Measurements from ENCODE around the gene TBL1X. TPM values are rescaled to one million over a fixed set of nuclear protein-coding genes. Genes with fewer than 3 reads are reported as not detected.

Gene TBL1X
- total and polyA plus RNA-seq, 4 donors: 2.3 to 21.7 (median 13.3) TPM

DNA sequence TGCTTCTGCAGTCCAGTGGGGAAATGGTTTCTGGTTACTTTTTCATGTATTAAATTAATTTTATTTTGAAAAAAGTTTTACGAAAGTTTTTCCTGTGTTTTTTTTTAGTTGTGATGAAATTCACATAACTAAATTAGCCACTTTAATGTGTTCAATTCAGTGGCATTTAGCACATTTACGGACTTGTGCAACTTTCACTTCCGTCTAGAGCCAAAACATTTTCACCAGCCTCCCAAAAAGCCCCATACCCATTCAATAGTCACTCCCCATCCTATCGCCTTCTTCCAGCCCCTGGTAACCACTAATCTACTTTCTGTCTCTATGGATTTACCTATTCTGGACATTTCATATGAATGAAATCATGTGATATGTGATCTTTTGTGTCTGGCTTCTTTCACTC is 22.8 kb upstream of the TBL1X start:
- DNase-seq: no peak
- no peak overlapping the region for H3K4me3 ChIP-seq
- no peaks in the 10 kb centered on the region for H3K36me3 ChIP-seq (ENCODE audit: control insufficient read depth in 4 of 4, insufficient read depth in 4 of 4, low read length in 4 of 4)
- peaks cover 0 to 6% (median 0%) of the 10 kb centered on the region in 5 donors for H3K4me1 ChIP-seq (ENCODE audit: control insufficient read depth in 5 of 5, insufficient read depth in 5 of 5, low read length in 5 of 5)
- 37 to 61% methylated on average over 4 of the region's 4 CpGs for WGBS, 2 donors
- no peak for ATAC-seq (ENCODE audit: insufficient read depth, low FRiP score)
- no peak overlapping the region for H3K27ac ChIP-seq (ENCODE audit: low read depth in 1 of 2, low read length in 1 of 2)
- H3K27me3 ChIP-seq (ENCODE audit: control insufficient read depth in 3 of 3, insufficient read depth in 3 of 3, low read length in 2 of 3): peaks cover 0 to 7% (median 0%) of the 10 kb centered on the region in 3 donors
- no peak overlapping the region for H3K9ac ChIP-seq (ENCODE audit: insufficient read depth in 1 of 2, low read length in 2 of 2)
- no peak for TF ChIP-seq CTCF (IDR thresholded peaks at IDR 0.05; ENCODE audit: control extremely low read depth, extremely low read depth)
- H3K9me3 ChIP-seq (ENCODE audit: control insufficient read depth in 4 of 4, insufficient read depth in 3 of 4, low read length in 3 of 4): peaks cover 0 to 6% (median 0%) of the 10 kb centered on the region in 4 donors

DNA sequence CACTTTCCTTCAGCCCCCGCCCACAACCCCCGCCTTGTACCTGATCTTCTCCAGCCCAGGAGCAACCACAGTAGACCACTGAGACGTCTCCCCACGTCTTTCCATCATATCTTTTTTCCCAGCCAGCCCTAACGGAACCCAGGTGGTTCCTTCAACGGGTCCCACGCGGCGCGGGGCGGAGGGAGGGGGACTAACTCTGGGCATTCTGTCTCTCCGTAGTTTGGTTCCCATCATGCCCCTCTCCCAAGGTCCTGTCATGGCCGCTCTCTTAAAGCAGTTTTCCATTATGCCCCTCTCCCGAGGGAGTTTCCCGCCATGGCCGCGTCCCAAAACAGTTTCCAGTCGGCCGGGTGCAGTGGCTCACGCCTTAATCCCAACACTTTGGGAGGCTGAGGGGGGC is 21.5 kb upstream of the TBL1X start:
- ATAC-seq (ENCODE audit: insufficient read depth, low FRiP score) (no peak), DNase-seq (no peak)
- no peak overlapping the region for H3K9ac ChIP-seq (ENCODE audit: insufficient read depth in 1 of 2, low read length in 2 of 2)
- H3K4me1 ChIP-seq (ENCODE audit: control insufficient read depth in 5 of 5, insufficient read depth in 5 of 5, low read length in 5 of 5): no peaks in the 10 kb centered on the region
- H3K36me3 ChIP-seq (ENCODE audit: control insufficient read depth in 4 of 4, insufficient read depth in 4 of 4, low read length in 4 of 4): no peaks in the 10 kb centered on the region
- 88 to 91% methylated on average over 20 of the region's 20 CpGs for WGBS, 2 donors
- no peak for TF ChIP-seq CTCF (IDR thresholded peaks at IDR 0.05; ENCODE audit: control extremely low read depth, extremely low read depth)
- H3K9me3 ChIP-seq (ENCODE audit: control insufficient read depth in 4 of 4, insufficient read depth in 3 of 4, low read length in 3 of 4): peaks cover 0 to 4% (median 0%) of the 10 kb centered on the region in 4 donors
- H3K27me3 ChIP-seq (ENCODE audit: control insufficient read depth in 3 of 3, insufficient read depth in 3 of 3, low read length in 2 of 3): peaks cover 0 to 7% (median 0%) of the 10 kb centered on the region in 3 donors
- H3K4me3 ChIP-seq: no peak overlapping the region
- H3K27ac ChIP-seq (ENCODE audit: low read depth in 1 of 2, low read length in 1 of 2): no peak overlapping the region

GRCh38 chrX:9447906-9448305 is 17.0 kb upstream of the TBL1X start:
- Histone ChIP-seq H3K4me3 (no peak overlapping the region), H3K36me3 (ENCODE audit: control insufficient read depth in 4 of 4, insufficient read depth in 4 of 4, low read length in 4 of 4) (no peaks in the 10 kb centered on the region), H3K9ac (ENCODE audit: insufficient read depth in 1 of 2, low read length in 2 of 2) (no peak overlapping the region), H3K27ac (ENCODE audit: low read depth in 1 of 2, low read length in 1 of 2) (no peak overlapping the region), H3K4me1 (ENCODE audit: control insufficient read depth in 5 of 5, insufficient read depth in 5 of 5, low read length in 5 of 5) (no peaks in the 10 kb centered on the region), H3K9me3 (ENCODE audit: control insufficient read depth in 4 of 4, insufficient read depth in 3 of 4, low read length in 3 of 4) (peaks cover 0 to 4% (median 0%) of the 10 kb centered on the region in 4 donors), H3K27me3 (ENCODE audit: control insufficient read depth in 3 of 3, insufficient read depth in 3 of 3, low read length in 2 of 3) (peaks cover 0 to 5% (median 3%) of the 10 kb centered on the region in 3 donors)
- TF ChIP-seq CTCF (IDR thresholded peaks at IDR 0.05; ENCODE audit: control extremely low read depth, extremely low read depth): no peak
- WGBS, 2 donors: 63 to 94% methylated on average over 1 of the region's 1 CpG
- no peak for ATAC-seq (ENCODE audit: insufficient read depth, low FRiP score)
- DNase-seq: no peak
